Measurements from ENCODE around the gene CALD1. TPM values are rescaled to one million over a fixed set of nuclear protein-coding genes. Genes with fewer than 3 reads are reported as not detected.

CALD1 gene
- total and polyA plus RNA-seq, 4 donors = 48.0 to 226 (median 95.2) TPM

- no peaks in the 10 kb centered on the region for H3K9me3 ChIP-seq (ENCODE audit: control insufficient read depth in 4 of 4, low read length in 3 of 4)
- TF ChIP-seq YY1 (IDR thresholded peaks at IDR 0.05) = no peak
- DNase-seq (ENCODE audit: low spot score) = no peak
- 98% methylated on average over 1 of the region's 1 CpG for WGBS
- H3K4me1 ChIP-seq (ENCODE audit: control insufficient read depth in 4 of 4, insufficient read depth in 4 of 4, low read length in 3 of 4) = no peaks in the 10 kb centered on the region
- H3K4me3 ChIP-seq (ENCODE audit: low read depth in 1 of 3, low read length in 3 of 3) = no peak overlapping the region
- no peaks in the 10 kb centered on the region for H3K36me3 ChIP-seq (ENCODE audit: control insufficient read depth in 4 of 4, insufficient read depth in 3 of 4, low read depth in 1 of 4, low read length in 3 of 4)
- no peak overlapping the region for H3K27ac ChIP-seq (ENCODE audit: low read depth in 1 of 2, low read length in 2 of 2)
- H3K9ac ChIP-seq (ENCODE audit: low read depth in 1 of 2, low read length in 2 of 2) = no peak overlapping the region
- H3K27me3 ChIP-seq (ENCODE audit: control insufficient read depth in 4 of 4, insufficient read depth in 4 of 4, low read length in 3 of 4) = no peaks in the 10 kb centered on the region
These were observed 91.3 kb downstream of the CALD1 start for GRCh38 chr7:134870781-134871180.

- Histone ChIP-seq H3K9me3 (ENCODE audit: control insufficient read depth in 4 of 4, low read length in 3 of 4) (no peaks in the 10 kb centered on the region), H3K36me3 (ENCODE audit: control insufficient read depth in 4 of 4, insufficient read depth in 3 of 4, low read depth in 1 of 4, low read length in 3 of 4) (no peaks in the 10 kb centered on the region), H3K4me1 (ENCODE audit: control insufficient read depth in 4 of 4, insufficient read depth in 4 of 4, low read length in 3 of 4) (no peaks in the 10 kb centered on the region), H3K4me3 (ENCODE audit: low read depth in 1 of 3, low read length in 3 of 3) (no peak overlapping the region), H3K9ac (ENCODE audit: low read depth in 1 of 2, low read length in 2 of 2) (no peak overlapping the region), H3K27me3 (ENCODE audit: control insufficient read depth in 4 of 4, insufficient read depth in 4 of 4, low read length in 3 of 4) (no peaks in the 10 kb centered on the region), H3K27ac (ENCODE audit: low read depth in 1 of 2, low read length in 2 of 2) (no peak overlapping the region)
- TF ChIP-seq EGR1 (IDR thresholded peaks at IDR 0.05; ENCODE audit: low read depth in 2 of 2) (no peak), NR2F2 (IDR thresholded peaks at IDR 0.05) (no peak), ZBTB33 (IDR thresholded peaks at IDR 0.05) (no peak), CTCF (IDR thresholded peaks at IDR 0.05; ENCODE audit: low read depth, low read length, missing input control) (no peak), GABPA (IDR thresholded peaks at IDR 0.05 in 1 of 2, conservative IDR thresholded peaks at IDR 0.05 in 1 of 2) (no peak), HNF4G (IDR thresholded peaks at IDR 0.05) (no peak), SP1 (IDR thresholded peaks at IDR 0.05) (no peak), REST (IDR thresholded peaks at IDR 0.05) (no peak), JUND (IDR thresholded peaks at IDR 0.05) (no peak), ATF3 (IDR thresholded peaks at IDR 0.05) (no peak), RXRA (IDR thresholded peaks at IDR 0.05) (no peak), HNF4A (conservative IDR thresholded peaks at IDR 0.05) (no peak)
- no peak for DNase-seq (ENCODE audit: low spot score)
- 75% methylated on average over 6 of the region's 6 CpGs for WGBS
These were observed 93.8 kb downstream of the CALD1 start for GRCh38 chr7:134873253-134873652.
